ENCODE results near the gene MYCN.

The MYCN gene

GRCh38 chr2:15976354-15976753 lies 36.0 kb downstream of the MYCN start:
- H3K36me3 ChIP-seq (replicated peaks; ENCODE audit: insufficient read depth, low read length) = no peaks in the 10 kb centered on the region
- no peaks in the 10 kb centered on the region for H3K4me1 ChIP-seq (ENCODE audit: low read length)
- H2AFZ ChIP-seq (ENCODE audit: low read length) = no peak overlapping the region
- H4K20me1 ChIP-seq (ENCODE audit: insufficient read depth, low read length) = no peaks in the 10 kb centered on the region
- no peak overlapping the region for H3K4me3 ChIP-seq (ENCODE audit: low read length)
- no peaks in the 10 kb centered on the region for H3K9me3 ChIP-seq (replicated peaks; ENCODE audit: insufficient read depth, low read length)
- no peak for DNase-seq
- no peak overlapping the region for H3K4me2 ChIP-seq (ENCODE audit: low read depth, low read length)
- H3K9ac ChIP-seq (ENCODE audit: low read length) = no peak overlapping the region
- TF ChIP-seq EZH2 (optimal IDR thresholded peaks at IDR 0.05; ENCODE audit: low read depth, low read length) (no peak), EZH2phosphoT487 (IDR thresholded peaks at IDR 0.05; ENCODE audit: low read length) (no peak), CTCF (IDR thresholded peaks at IDR 0.05; ENCODE audit: low read length) (no peak)
- no peaks in the 10 kb centered on the region for H3F3A ChIP-seq (ENCODE audit: insufficient read depth, low read length)
- no peaks in the 10 kb centered on the region for H3K79me2 ChIP-seq (ENCODE audit: low read length)
- no peak overlapping the region for H3K27ac ChIP-seq (ENCODE audit: low read length)
- no peaks in the 10 kb centered on the region for H3K9me2 ChIP-seq (replicated peaks; ENCODE audit: insufficient read depth, low read length)
- no peaks in the 10 kb centered on the region for H3K27me3 ChIP-seq (replicated peaks; ENCODE audit: insufficient read depth, low read length)

- Histone ChIP-seq H3K27ac (ENCODE audit: low read length) (no peak overlapping the region), H3F3A (ENCODE audit: insufficient read depth, low read length) (no peaks in the 10 kb centered on the region), H3K36me3 (replicated peaks; ENCODE audit: insufficient read depth, low read length) (no peaks in the 10 kb centered on the region), H3K9me3 (replicated peaks; ENCODE audit: insufficient read depth, low read length) (no peaks in the 10 kb centered on the region), H3K4me3 (ENCODE audit: low read length) (no peak overlapping the region), H3K4me2 (ENCODE audit: low read depth, low read length) (no peak overlapping the region), H2AFZ (ENCODE audit: low read length) (no peak overlapping the region), H3K9me2 (replicated peaks; ENCODE audit: insufficient read depth, low read length) (no peaks in the 10 kb centered on the region), H3K4me1 (ENCODE audit: low read length) (no peaks in the 10 kb centered on the region), H4K20me1 (ENCODE audit: insufficient read depth, low read length) (no peaks in the 10 kb centered on the region), H3K79me2 (ENCODE audit: low read length) (no peaks in the 10 kb centered on the region), H3K27me3 (replicated peaks; ENCODE audit: insufficient read depth, low read length) (no peaks in the 10 kb centered on the region), H3K9ac (ENCODE audit: low read length) (no peak overlapping the region)
- no peak for TF ChIP-seq EZH2 (optimal IDR thresholded peaks at IDR 0.05; ENCODE audit: low read depth, low read length)
- TF ChIP-seq EZH2phosphoT487 (IDR thresholded peaks at IDR 0.05; ENCODE audit: low read length) = no peak
- TF ChIP-seq CTCF (IDR thresholded peaks at IDR 0.05; ENCODE audit: low read length) = no peak
- DNase-seq = no peak
Measured at GRCh38 chr2:15979051-15979758, 38.9 kb downstream of the MYCN start.

- Histone ChIP-seq H3K4me3 (ENCODE audit: low read length) (no peak overlapping the region), H3K36me3 (replicated peaks; ENCODE audit: insufficient read depth, low read length) (no peaks in the 10 kb centered on the region), H3F3A (ENCODE audit: insufficient read depth, low read length) (no peaks in the 10 kb centered on the region), H3K4me1 (ENCODE audit: low read length) (no peaks in the 10 kb centered on the region), H2AFZ (ENCODE audit: low read length) (no peak overlapping the region), H3K9me3 (replicated peaks; ENCODE audit: insufficient read depth, low read length) (no peaks in the 10 kb centered on the region), H3K27ac (ENCODE audit: low read length) (no peak overlapping the region), H4K20me1 (ENCODE audit: insufficient read depth, low read length) (no peaks in the 10 kb centered on the region), H3K27me3 (replicated peaks; ENCODE audit: insufficient read depth, low read length) (no peaks in the 10 kb centered on the region), H3K4me2 (ENCODE audit: low read depth, low read length) (no peak overlapping the region), H3K9ac (ENCODE audit: low read length) (no peak overlapping the region), H3K79me2 (ENCODE audit: low read length) (no peaks in the 10 kb centered on the region), H3K9me2 (replicated peaks; ENCODE audit: insufficient read depth, low read length) (no peaks in the 10 kb centered on the region)
- no peak for DNase-seq
- no peak for TF ChIP-seq EZH2phosphoT487 (IDR thresholded peaks at IDR 0.05; ENCODE audit: low read length)
- TF ChIP-seq CTCF (IDR thresholded peaks at IDR 0.05; ENCODE audit: low read length) = no peak
- no peak for TF ChIP-seq EZH2 (optimal IDR thresholded peaks at IDR 0.05; ENCODE audit: low read depth, low read length)
Measured at GRCh38 chr2:15979759-15980604, 39.6 kb downstream of the MYCN start.
